GM19455 (cell line): ENCODE results near the gene PTPRG.

Experiments
- ATAC-seq: cut with Tn5 transposase; IDR thresholded peaks from one replicate; pipeline ENCODE4 v1.9.1; 2021; ENCODE audit not compliant: unreplicated experiment

Gene PTPRG

DNA sequence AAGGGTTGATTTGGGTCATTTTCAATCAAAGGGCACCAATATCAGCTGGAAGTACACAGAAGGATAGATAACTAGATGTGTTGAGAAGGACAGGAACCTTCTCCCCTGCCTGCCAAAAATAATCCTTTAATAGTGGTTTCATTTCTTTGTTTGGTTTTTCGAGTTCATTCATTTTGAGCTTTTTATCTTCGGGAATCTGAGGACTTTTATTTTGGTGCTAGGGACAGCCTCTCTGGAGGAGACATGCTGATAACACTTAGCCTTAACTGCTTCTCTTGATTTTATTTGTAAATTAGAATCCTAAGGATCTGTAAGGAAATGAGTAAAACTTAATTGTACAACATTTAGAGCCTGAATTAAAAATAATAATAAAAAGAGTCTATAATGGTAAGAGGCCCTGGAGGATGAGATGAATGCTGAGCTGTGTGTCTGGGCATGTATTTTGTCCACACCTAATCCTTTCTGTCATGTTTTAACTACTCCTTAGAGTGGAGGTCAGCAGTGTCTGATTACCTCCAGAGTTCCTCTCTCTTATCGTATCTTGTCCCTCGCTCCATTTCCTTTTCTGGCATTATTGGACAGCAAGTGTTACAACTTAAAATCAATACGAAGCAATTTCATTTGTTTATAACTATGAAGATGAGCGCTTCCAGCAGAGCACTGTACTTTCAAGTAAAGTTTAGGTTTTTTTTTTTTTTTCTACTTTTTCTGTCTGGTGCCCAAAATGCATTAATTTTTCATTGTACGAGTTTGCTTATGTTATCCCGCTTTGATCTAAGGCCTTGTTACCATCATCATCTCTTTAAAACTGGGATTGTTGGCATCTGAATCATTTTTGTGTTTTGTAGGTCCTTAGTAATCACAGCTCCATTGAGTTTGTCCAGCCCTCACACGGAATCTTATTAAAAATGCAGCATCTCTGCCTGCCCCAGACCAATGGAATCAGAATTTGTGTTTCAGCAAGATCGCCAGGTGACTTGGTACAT lies 22.8 kb downstream of the PTPRG start:
- no peak for ATAC-seq

DNA sequence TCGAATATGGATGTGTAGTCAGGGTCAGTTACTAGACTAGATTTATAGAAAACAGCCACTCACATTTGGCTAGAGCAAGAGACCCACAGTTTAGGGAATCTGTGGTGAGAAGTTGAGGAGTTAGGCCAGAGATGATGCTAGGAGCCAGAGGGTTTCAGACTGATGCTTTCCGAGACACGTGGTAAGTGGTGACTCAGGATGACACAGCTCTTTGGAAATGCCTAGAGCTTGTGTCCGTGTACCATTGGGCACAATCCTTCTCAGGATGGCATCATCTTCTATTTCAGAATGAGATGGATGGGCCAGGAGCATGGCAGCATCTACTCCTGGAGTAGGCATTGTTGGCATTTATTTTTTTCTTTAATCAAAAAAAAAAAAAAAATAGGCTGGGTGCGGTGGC lies 28.5 kb downstream of the PTPRG start:
- no peak for ATAC-seq

DNA sequence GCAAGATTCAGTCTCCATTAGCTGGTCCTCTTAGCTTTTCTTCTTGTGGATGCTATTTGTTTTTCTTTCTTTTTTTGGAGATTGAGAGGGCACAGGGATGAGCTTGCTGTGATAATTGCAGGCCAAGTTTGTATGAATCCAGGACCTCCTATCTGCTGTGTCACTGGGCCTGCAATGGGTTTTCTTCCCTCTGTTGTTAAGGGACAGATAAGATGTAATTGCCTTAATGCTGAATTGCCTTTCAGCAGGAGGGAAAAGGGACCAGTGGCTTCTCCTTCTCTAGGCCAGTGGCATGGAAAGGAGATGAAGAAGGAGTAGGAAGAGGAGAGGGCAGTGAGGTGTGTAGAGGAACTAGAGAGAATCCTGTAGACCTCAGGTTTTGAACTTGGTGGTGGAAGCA lies 29.9 kb downstream of the PTPRG start:
- ATAC-seq = no peak

DNA sequence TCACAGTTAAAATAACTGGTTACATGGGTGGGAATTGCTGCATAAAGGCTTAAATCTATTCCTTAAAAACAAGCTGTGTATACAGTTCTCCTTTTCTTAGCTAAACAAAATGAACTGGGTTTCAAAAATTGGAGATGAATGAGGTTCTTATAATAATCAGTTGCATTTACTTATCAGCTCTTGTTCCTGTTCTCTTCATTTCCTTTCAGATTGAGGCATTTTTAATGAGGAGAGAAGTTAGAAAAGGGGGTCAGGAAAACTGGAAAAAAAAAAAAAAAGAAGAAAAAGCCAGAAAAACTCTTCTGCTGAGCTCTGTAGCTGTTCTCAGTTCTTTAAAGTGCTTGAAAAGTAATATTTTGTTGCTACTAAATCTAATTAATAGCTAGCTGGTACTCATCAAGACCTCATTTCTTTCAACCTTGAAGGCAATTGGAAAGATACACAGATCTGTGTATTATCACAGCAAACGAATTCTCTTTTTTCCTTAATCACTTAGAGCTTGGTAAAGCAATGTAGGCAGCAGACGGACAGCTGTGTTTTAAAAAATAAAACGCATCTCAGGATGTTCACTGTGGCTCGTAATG lies 32.2 kb downstream of the PTPRG start:
- no peak for ATAC-seq

DNA sequence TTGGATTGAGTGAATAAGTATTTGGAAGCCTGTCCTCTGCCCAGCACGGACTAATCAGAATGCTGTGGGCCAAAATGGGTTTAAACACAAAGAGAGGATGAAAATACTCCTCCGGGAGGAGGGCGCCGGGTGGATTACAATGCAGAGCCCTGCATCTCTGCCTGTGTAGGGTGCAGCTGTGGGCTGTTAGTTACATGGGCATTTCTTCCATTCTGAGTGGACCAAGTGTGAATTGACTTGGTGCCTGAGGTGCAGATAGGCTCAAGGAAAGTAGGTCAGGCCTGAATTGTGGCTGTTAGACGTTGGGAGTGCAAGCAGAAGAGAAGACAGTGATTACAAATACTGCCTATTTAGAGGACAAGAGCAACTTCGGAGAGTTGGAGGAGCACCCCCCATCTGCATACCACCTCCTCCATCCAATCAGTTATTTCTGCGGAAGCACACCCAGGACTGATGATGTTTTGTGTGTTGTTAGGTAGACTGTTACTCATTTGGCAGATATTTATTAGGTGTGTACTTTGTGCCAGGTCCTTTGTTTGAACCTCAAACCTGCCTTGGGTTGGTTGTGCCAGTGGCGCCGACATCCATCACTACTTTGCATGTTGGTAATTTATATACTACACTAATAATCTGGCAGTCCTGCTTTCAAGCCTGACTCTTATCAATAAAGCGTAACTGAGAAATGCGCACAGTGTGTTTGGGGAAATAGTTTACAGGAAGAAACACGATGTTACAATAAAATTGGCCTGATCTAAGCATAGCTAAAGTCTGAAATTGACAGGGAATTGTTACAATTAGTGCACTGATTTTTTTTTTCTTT lies 33.0 kb downstream of the PTPRG start:
- ATAC-seq = no peak

DNA sequence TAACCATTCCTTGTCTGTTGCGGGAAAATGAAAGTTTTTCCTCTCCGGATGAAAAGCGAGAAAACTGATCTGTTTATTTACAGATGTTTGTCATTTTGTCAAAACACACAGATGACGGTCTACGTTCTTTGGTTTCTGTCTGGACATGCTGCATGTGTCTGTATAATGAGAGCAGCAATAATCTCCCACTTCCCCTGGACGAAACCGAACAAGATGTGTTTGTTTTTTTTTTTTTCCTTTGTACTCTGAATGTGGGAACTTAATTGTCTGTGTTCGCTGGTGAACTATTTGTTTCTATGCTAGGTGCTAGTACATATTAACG lies 33.6 kb downstream of the PTPRG start:
- ATAC-seq = no peak

DNA sequence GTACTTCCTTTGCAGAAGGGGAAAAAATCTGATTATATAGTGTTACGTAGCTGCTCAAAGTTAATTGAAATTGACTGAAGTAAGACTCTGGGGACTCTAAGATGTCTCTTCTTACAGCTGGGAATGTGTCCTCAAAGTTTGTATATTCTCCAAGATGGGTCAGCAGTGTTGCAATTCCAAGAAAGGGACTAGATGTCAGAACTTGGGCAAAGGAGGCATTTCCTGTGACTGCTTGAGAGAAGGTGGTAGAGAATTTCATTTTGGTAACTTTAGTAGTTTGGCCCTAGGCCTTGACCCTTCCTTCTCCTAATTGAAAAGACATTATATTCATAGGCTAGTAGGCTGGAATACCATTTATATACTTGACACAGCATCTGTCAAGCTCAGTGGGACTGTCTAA lies 33.9 kb downstream of the PTPRG start:
- ATAC-seq = no peak

DNA sequence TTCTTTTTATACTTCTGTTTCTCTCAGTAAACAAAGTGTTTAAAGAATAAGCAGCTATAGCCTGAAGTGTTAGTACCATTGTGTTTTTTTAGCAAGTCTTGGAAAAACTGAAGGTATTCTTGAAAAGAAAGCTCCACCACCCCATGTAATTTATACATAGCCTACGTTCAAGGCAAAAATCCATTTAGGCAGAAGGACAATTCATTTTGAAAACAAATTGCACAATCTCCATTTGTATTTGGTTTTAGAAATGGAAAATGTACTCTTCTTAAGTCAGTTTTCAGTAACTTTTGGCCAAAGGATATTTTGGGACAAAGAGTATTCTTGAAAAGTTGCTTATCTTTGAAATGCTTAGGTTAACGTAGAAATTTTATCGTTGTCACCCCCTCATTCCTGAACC lies 34.5 kb downstream of the PTPRG start:
- no peak for ATAC-seq

DNA sequence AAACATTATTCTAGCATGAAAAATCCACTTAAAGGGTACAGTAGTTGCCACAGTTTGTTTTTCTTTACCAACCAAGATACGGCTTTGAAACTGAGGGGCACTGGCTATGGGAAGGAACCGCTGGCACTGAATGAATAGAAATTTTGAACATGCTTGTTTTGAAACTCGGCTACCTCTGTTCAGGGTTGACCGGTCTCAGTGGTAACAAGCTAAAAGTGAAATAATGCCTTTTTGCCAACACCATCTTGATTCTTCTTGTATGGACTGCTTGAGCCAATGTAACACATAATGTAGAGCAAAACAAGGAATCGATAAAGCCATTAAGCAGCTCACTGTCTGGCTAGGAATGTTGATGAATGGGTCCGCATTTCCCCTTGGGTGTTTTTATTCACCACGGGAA lies 36.5 kb downstream of the PTPRG start:
- no peak for ATAC-seq

DNA sequence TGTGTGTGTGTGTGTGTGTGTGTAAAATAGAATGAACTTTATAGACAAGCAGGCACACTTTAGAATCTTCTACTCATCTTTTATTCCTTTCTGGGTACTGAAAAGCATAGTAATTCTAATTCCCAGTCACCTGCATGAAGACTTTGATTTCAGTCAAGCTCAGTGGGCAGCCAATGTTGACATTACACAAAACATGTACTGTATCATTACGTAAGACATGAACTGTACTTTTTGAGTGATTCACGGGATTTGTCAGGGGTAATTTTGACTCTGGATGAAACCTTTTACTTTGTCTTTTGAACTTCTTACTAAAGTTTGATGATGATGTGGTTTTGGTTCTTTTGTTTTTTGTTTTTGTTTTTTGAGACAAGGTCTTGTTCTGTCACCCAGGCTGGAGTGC lies 38.8 kb downstream of the PTPRG start:
- ATAC-seq = no peak

DNA sequence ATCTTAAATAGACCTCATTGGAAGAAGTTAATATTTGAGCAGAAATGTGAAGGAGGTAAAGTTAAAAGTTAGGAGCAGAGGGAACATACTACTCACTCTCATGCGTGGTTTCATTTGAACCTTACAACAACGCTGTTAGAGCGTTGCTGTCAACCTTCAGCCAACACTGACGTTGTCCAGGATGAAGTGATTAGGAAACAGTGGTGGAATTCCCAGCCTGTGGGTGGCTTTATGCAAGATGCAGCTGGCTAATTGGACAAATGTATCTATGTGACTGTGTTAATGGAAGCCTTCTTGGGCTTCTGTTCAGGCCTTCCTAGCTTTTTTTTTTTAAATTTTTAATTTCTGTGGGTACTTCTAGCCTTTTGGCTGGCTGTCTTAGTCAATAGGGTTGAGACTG lies 40.5 kb downstream of the PTPRG start:
- no peak for ATAC-seq

DNA sequence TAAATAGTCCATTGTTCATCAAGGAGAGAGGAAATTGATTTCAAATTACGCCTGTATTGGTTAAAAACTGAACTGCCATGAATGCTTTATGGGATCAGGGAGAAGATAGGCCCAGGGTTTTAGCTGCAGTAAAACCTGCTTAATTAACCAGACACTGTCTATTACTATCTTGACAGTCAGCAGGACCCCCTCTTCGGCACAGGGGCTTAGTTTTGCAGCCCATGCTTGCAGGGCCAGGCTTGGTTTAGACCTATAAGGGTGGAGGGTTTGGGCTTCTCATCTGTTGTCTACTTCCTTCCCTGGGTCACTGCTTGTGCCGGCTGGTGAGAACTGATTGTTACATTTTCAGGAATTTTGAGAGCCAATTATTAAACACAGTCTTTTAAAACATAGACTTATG lies 41.1 kb downstream of the PTPRG start:
- no peak for ATAC-seq

DNA sequence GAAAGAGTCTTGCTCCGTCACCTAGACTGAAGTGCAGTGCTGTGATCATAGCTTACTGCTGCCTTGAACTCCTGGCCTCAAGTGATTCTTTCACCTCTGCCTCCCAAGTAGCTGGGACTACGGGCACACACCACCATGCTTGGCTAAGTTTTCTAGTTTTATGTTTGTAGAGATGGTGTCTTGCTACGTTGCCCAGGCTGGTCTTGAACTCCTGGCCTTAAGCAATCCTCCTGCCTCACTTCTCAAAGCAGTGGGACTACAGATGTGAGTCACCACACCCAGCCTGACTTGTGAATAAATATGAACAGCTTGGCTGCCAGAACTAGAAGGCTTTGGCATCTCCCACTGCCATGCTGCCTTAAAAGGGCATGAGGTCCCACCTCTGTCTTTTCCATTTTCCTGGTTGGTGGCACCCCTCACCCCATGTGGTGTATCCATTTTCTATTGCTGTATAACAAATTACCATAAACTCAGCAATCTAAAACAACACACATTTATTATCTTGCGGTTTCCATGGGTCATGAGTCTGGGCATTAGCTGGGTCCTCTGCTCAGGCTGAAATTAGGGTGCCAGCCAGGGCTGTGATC lies 44.3 kb downstream of the PTPRG start:
- ATAC-seq = no peak

DNA sequence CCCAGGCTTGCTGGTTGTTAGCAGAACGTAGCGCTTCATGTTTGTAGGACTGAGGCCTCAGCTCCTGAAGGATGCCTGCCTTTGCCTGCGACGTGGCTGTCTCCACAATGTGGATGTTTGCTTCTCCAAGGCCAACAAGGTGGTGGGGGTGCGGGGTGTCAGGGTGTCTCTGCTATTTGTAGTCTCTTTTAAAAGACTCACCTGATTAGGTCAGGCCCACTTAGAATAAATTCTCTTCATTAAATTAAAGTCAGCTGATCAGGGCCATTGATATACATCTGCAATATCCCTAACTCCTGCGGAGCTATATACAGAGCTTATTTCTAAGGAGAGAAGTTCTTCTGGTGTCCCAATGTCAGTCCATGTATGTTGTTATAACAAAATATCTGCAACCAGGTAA lies 44.8 kb downstream of the PTPRG start:
- no peak for ATAC-seq

DNA sequence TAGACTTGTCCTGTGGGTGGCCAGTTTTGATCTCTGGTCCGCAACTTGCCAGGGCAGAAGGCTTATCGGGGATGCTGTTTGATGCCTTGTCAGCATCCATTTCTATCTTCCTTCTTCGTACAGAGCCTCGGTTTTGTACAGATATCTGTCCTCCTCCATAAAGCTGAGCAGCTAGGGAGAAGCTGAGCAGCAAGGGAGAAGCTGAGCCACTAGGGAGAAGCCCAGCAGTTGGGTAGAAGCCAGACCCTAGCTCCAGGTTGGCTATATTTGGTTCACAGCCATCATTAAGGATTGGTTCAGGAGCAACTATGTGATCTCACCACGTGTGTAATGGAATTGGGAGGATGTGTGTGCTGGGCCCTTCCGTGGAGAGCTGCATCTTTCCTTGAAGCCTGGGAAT lies 46.7 kb downstream of the PTPRG start:
- no peak for ATAC-seq

DNA sequence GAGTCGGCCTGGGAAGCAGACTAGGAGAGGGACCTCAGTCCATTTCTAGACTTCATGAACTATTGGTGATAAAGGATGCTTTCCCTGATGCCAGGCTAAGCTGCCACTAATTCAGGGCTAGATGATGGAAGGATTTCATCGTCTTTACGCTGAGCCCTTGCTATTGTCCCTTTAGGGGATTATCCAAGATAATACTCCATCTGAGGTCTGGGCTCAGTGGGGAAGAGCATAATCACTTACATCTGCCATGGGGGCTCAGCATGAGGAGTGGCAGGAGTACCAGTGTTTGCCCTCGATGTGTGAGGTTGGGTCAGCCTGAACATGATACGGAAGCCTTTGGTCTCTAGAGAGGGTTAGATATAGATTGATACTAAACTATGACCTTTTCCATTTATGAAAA lies 47.3 kb downstream of the PTPRG start:
- no peak for ATAC-seq

DNA sequence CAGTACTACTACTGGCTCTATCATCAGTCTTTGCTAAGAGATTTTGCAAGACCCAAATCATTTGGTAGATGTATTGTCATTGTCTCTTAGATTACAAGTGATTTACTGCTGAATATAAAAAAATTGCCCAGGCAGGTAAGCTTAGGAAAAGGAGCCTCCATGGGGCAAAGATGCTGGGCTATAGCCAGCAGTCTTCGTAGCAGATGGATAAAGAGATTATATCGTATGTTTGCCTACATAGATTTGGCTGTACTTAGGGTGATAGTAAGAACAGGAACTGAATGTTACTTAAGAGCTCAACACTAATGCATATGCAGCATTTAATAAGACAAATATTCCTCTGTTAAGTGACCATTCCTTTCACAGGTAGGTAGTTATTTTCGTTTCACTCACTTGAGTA lies 48.9 kb downstream of the PTPRG start:
- no peak for ATAC-seq

DNA sequence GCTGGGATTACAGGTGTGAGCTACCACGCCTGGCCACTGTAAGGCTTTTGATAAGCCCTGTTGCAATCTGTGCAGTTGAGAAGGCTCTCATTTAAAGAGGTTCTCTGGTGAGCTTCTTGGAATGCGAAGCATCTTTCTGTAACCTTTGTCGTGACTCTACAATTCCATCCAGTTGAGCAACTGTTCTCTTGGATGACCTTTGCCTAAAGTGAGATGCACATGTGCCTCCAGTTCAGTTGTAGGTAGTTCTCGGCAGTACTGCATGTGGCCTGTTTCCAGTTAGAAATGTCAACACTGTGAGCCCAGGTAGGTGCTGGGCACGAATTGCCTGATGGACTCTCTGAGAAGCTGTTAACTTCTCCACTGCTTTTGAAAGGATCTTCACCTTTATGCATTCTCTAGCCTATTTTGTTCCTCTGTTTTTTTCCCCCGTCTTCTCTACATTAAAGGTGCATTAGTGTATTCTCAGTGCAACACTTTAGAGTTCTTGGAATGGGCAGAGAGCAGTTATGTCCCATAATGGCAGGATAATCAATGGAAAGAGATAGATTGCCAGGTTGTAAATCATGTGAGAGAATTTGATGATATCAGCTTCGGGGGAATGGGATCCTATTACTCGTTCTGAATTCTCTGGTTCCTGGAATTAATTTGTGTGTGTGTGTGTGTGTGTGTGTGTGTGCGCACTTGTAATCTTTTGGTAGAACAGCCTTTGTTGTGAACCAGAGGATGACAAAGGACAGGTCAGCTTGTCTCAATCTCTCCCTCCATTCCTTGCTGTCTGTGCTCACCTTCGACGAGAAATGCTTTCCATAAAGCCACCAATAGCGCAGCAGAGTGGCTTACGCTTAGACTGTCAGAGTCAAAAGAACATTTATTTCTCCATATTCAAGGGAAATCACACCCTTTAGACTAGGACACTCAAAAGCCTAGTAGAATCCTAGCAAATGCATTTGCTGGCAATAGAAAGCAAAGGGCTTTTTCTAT lies 51.1 kb downstream of the PTPRG start:
- no peak for ATAC-seq

DNA sequence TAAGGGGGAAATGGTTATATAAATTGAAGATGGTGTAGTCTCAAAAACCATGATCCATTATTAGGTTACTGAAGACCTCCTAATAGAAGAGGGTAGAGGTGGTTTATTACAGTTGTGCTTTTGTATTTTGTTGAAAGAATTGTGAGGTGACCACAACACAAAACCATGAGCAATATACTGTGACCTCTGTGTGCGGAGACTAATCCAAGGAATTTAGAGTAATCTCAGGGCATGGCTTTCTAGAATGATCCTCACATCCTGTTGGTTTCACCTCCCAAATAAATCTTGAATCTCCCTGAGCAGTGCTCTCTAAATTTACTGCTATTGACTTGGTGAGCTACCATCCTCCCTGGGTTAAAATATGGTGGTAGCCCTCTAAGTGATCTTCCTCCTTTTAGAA lies 52.3 kb downstream of the PTPRG start:
- ATAC-seq = no peak

DNA sequence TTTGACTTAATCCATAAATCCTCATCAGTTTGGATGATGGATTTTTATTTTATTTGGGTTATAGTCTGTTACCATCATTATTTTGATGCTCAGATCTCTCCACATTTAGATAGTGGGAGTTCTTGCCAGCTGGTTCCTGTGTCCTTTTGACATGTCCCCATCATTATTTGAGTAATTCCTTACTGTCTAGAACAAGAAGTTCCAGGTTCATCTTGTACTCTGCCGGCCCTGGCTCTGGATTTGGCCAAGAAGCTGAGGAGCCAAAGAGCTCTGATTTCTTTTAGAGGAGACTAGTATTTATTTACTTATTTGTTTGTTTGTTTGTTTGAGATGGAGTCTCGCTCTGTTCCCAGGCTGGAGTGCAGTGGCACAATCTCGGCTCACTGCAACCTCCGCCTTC lies 54.3 kb downstream of the PTPRG start:
- no peak for ATAC-seq
